ENCODE data around the gene ASB1.

ASB1 gene

DNA sequence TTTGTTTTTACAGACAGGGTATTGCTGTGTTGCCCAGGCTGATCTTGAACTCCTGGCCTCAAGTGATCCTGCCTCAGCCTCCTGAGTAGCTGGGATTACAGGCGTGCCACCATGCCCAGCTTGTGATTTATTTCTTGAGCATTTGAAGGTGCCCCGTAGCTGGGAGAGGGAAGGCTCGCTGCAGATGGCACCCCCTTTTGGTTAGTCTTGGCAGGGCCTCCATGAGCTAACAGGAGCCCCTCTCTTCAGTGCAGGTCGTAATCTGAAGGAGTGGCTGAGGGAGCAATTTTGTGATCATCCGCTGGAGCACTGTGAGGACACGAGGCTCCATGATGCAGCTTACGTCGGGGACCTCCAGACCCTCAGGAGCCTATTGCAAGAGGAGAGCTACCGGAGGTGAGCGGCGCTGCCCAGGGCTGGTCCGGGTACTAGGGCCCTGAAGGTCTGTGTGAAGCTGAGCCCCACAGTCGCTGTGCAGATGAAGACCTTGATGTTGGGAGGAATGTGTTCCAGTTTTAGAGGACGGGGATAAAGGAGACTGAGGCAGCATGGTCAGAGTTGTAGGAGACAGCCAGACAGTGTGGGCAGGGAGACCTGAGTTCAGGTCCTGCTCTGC lies 6.7 kb downstream of the ASB1 start:
- Histone ChIP-seq H3K27ac (ENCODE audit: low read depth, low read length) (no peak overlapping the region), H3K4me3 (ENCODE audit: low read depth in 1 of 2, low read length in 2 of 2) (no peak overlapping the region), H3K9me3 (ENCODE audit: control insufficient read depth in 1 of 2, low read length in 2 of 2) (no peaks in the 10 kb centered on the region), H3K36me3 (ENCODE audit: control insufficient read depth in 1 of 2, insufficient read depth in 2 of 2, low read length in 2 of 2) (peaks cover 22 to 46% of the 10 kb centered on the region in 2 donors), H3K4me1 (ENCODE audit: control insufficient read depth in 1 of 2, insufficient read depth in 2 of 2, low read length in 2 of 2) (peaks cover under 1 to 2% of the 10 kb centered on the region in 2 donors), H3K9ac (ENCODE audit: low read depth in 1 of 2, low read length in 2 of 2) (no peak overlapping the region), H3K27me3 (ENCODE audit: control insufficient read depth in 1 of 2, insufficient read depth in 2 of 2, low read length in 2 of 2) (no peaks in the 10 kb centered on the region)

DNA sequence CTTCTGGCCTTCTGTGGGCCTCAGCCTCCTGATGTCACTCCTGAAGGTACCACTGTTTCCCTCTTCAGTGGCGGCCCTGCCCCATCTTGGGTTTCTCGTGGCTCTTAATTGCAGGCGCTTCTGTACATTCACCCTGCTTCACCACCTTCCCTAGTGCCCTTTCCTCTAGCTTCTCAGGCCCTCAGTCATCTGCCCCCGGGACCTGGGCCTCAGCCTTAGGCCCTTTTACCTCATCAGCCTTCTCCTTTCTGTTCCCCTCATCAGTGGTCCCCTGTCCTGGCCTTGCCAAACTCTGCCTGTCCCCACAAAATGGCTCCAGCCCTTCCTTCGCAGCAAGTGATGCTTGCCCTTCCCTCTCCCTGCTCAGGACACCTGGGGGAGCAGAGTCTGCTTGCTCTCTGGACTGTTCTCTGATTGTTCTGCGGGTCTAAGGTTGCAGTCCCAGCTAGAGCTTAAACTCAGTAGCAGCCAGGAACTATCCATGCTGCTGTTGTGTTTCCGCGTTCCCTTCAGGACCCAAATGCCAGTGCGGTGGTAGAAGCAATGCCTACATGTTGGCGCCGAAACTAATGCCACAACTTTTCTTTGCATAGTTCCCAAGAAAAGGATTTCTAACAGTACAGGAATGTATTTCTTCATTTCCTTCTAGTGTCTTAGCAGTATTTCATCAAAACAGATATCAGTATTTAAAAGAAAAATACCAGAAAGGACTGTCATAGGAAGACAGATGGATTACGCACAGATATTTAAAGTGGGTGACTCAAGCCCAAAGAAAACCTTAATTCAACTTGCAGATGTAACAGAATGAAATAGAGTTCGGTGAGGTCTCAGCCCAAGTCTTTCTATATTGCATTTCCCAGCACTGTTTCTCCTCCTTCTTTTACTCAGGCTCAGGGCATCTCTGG lies 7.5 kb downstream of the ASB1 start:
- Histone ChIP-seq H3K9me3 (ENCODE audit: control insufficient read depth in 1 of 2, low read length in 2 of 2) (no peaks in the 10 kb centered on the region), H3K27ac (ENCODE audit: low read depth, low read length) (no peak overlapping the region)

DNA sequence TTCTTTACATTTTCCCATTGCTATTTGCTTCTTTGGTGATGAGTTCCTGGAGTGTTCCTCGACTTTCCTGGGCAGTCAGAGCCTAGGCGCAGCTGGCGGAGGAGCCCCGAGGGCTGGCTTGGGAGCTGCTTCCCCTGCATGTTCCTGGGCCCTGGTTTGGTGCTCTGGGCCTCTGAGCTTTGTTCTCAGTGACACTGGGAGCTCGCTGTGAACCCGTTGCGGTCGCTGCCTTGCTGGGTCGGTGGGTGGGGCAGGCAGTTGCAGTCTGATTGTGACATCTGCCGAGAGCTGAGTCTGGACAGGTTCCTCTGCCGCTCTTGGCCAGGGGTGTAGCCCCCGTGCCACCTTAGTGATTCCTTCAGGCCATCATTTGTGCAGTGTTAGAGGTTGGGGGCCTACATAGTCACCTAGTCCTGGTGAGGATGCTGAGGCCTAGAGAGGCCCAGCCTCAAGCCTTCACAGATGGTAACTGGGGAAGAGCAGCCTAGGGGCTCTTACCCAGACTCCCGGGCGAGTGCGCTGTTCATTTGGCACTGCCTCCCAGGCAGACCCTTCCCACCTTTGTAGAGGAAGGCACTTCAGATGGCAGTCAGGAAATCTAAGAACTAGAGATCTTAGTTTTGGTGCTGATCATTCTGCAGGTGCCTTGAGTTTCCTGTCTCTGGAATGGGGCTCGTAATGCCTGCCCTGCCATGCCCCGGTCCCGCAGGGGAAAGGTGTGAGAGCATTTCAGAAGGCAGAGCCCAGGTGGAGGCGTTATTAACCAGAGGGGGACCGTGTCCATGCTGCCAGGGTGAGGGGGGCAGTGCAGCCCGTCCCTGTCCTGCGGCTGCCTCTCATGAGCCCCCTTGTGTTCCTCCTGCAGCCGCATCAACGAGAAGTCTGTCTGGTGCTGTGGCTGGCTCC lies 8.4 kb downstream of the ASB1 start:
- no peaks in the 10 kb centered on the region for H3K27me3 ChIP-seq (ENCODE audit: control insufficient read depth in 1 of 2, insufficient read depth in 2 of 2, low read length in 2 of 2)
- no peak overlapping the region for H3K27ac ChIP-seq (ENCODE audit: low read depth, low read length)
- peaks cover 2 to 4% of the 10 kb centered on the region in 2 donors for H3K4me1 ChIP-seq (ENCODE audit: control insufficient read depth in 1 of 2, insufficient read depth in 2 of 2, low read length in 2 of 2)
- peaks cover 22 to 58% of the 10 kb centered on the region in 2 donors for H3K36me3 ChIP-seq (ENCODE audit: control insufficient read depth in 1 of 2, insufficient read depth in 2 of 2, low read length in 2 of 2)
- no peak overlapping the region for H3K9ac ChIP-seq (ENCODE audit: low read depth in 1 of 2, low read length in 2 of 2)
- no peak overlapping the region for H3K4me3 ChIP-seq (ENCODE audit: low read depth in 1 of 2, low read length in 2 of 2)
- no peaks in the 10 kb centered on the region for H3K9me3 ChIP-seq (ENCODE audit: control insufficient read depth in 1 of 2, low read length in 2 of 2)

More for the DNA sequence above, 7.5 kb downstream of the ASB1 start:
- Histone ChIP-seq H3K27me3 (ENCODE audit: control insufficient read depth in 1 of 2, insufficient read depth in 2 of 2, low read length in 2 of 2) (no peaks in the 10 kb centered on the region), H3K4me1 (ENCODE audit: control insufficient read depth in 1 of 2, insufficient read depth in 2 of 2, low read length in 2 of 2) (no peaks in the 10 kb centered on the region), H3K4me3 (ENCODE audit: low read depth in 1 of 2, low read length in 2 of 2) (no peak overlapping the region), H3K36me3 (ENCODE audit: control insufficient read depth in 1 of 2, insufficient read depth in 2 of 2, low read length in 2 of 2) (peaks cover 22 to 53% of the 10 kb centered on the region in 2 donors), H3K9ac (ENCODE audit: low read depth in 1 of 2, low read length in 2 of 2) (no peak overlapping the region)

DNA sequence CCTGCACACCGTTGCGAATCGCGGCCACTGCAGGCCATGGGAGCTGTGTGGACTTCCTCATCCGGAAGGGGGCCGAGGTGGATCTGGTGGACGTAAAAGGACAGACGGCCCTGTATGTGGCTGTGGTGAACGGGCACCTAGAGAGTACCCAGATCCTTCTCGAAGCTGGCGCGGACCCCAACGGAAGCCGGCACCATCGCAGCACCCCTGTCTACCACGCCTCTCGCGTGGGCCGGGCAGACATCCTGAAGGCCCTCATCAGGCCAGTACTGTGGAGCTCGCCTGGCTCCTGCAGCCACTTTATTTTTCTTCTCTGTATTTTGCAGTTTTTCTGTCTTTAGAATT lies 9.0 kb downstream of the ASB1 start:
- Histone ChIP-seq H3K4me1 (ENCODE audit: control insufficient read depth in 1 of 2, insufficient read depth in 2 of 2, low read length in 2 of 2) (peaks cover 2 to 4% of the 10 kb centered on the region in 2 donors), H3K27ac (ENCODE audit: low read depth, low read length) (no peak overlapping the region), H3K9me3 (ENCODE audit: control insufficient read depth in 1 of 2, low read length in 2 of 2) (no peaks in the 10 kb centered on the region), H3K4me3 (ENCODE audit: low read depth in 1 of 2, low read length in 2 of 2) (no peak overlapping the region), H3K27me3 (ENCODE audit: control insufficient read depth in 1 of 2, insufficient read depth in 2 of 2, low read length in 2 of 2) (no peaks in the 10 kb centered on the region), H3K9ac (ENCODE audit: low read depth in 1 of 2, low read length in 2 of 2) (no peak overlapping the region), H3K36me3 (ENCODE audit: control insufficient read depth in 1 of 2, insufficient read depth in 2 of 2, low read length in 2 of 2) (peaks cover 17 to 55% of the 10 kb centered on the region in 2 donors)

DNA sequence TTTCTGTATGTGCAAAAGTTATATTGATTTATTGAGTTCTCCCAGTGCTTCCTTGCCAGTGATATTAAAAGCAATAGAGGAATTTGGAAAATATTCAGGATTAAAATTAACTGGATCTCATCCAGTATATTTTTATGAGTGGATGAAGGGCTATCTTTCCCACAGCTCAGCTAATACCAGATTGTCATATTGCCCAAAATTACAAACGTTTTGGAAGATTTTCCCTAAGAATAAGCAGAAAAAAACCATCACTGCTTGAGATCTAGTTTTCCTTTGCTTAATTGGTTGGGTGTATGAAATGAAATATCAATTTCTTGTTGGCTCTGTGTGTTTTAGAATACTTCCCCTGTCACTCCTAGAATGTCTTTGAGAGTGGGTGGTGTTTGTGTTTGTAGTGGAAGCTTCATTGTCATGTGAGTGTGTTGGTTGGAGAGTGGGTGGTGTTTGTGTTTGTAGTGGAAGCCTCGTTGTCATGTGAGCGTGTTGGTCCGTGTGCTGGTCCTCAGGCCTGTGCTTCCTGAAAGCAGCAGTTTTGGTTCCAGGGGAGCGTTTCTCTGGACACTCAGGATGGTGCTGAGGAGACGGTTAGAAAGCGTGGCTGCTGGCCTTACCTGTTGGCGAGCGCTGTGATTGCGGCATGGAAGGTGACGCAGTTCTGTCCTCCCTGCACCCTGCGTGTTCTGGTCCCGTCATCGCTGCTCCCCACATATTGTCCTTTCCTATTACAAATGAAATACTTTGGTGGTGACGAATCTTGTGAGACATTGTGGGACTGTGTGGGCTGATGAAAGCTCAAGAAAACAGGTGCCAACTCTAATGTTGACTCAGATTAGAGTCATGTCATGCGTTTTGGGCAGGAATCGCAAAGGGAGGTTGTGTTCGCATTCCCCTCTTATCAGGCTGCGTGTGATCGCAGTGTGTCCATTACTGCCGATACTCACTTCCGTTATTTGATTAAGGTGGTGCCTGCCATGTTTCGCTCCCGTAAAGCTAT lies 12.4 kb downstream of the ASB1 start:
- Histone ChIP-seq H3K9ac (ENCODE audit: low read depth in 1 of 2, low read length in 2 of 2) (no peak overlapping the region), H3K36me3 (ENCODE audit: control insufficient read depth in 1 of 2, insufficient read depth in 2 of 2, low read length in 2 of 2) (peaks cover 10 to 44% of the 10 kb centered on the region in 2 donors), H3K27me3 (ENCODE audit: control insufficient read depth in 1 of 2, insufficient read depth in 2 of 2, low read length in 2 of 2) (no peaks in the 10 kb centered on the region), H3K9me3 (ENCODE audit: control insufficient read depth in 1 of 2, low read length in 2 of 2) (no peaks in the 10 kb centered on the region), H3K4me1 (ENCODE audit: control insufficient read depth in 1 of 2, insufficient read depth in 2 of 2, low read length in 2 of 2) (peaks cover 7 to 10% of the 10 kb centered on the region in 2 donors), H3K4me3 (ENCODE audit: low read depth in 1 of 2, low read length in 2 of 2) (no peak overlapping the region), H3K27ac (ENCODE audit: low read depth, low read length) (no peak overlapping the region)

DNA sequence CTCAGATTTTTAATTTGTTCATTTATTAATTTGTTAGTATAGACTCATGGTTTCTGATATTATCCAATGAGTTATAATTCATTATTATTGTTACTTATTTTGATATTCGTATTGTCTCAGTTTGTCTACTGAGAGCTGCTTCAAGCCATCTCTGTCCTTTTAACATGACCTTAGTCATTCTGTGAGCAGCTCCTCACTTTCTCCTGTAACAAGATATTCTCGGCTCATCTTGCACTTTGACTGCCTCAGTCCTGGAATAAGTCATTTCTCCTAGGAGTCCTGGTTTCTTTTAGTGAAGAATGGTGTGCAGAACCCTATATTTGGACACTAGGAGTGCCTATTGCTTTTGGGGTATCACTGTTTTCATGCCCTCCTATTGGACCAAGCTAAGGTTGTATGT lies 13.2 kb downstream of the ASB1 start:
- Histone ChIP-seq H3K4me3 (ENCODE audit: low read depth in 1 of 2, low read length in 2 of 2) (no peak overlapping the region), H3K27ac (ENCODE audit: low read depth, low read length) (no peak overlapping the region), H3K9me3 (ENCODE audit: control insufficient read depth in 1 of 2, low read length in 2 of 2) (no peaks in the 10 kb centered on the region), H3K36me3 (ENCODE audit: control insufficient read depth in 1 of 2, insufficient read depth in 2 of 2, low read length in 2 of 2) (peaks cover 12 to 44% of the 10 kb centered on the region in 2 donors), H3K9ac (ENCODE audit: low read depth in 1 of 2, low read length in 2 of 2) (no peak overlapping the region), H3K27me3 (ENCODE audit: control insufficient read depth in 1 of 2, insufficient read depth in 2 of 2, low read length in 2 of 2) (no peaks in the 10 kb centered on the region), H3K4me1 (ENCODE audit: control insufficient read depth in 1 of 2, insufficient read depth in 2 of 2, low read length in 2 of 2) (peaks cover 7 to 10% of the 10 kb centered on the region in 2 donors)

DNA sequence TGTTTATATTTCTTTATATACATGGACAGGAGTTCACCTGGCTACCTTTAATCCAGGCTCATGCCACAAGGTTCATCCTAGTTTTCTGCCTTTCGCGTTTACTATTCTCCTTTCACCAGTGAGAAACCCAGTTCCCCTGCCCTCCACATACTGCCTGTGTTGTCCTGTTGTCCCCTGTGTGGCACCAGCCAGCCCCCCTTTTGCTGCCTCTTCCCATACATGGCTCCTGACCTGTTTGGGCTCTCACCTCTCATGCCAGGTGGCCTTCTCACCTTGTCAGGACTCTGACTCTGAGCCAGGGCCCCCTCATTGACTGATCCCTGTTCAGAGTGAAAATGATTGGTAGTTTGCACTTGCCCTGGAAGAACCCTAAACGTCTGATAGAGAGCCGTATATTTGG lies 13.6 kb downstream of the ASB1 start:
- Histone ChIP-seq H3K27ac (ENCODE audit: low read depth, low read length) (no peak overlapping the region), H3K4me1 (ENCODE audit: control insufficient read depth in 1 of 2, insufficient read depth in 2 of 2, low read length in 2 of 2) (peaks cover 7 to 10% of the 10 kb centered on the region in 2 donors), H3K4me3 (ENCODE audit: low read depth in 1 of 2, low read length in 2 of 2) (no peak overlapping the region), H3K9me3 (ENCODE audit: control insufficient read depth in 1 of 2, low read length in 2 of 2) (no peaks in the 10 kb centered on the region), H3K36me3 (ENCODE audit: control insufficient read depth in 1 of 2, insufficient read depth in 2 of 2, low read length in 2 of 2) (peaks cover 13 to 42% of the 10 kb centered on the region in 2 donors), H3K9ac (ENCODE audit: low read depth in 1 of 2, low read length in 2 of 2) (no peak overlapping the region), H3K27me3 (ENCODE audit: control insufficient read depth in 1 of 2, insufficient read depth in 2 of 2, low read length in 2 of 2) (no peaks in the 10 kb centered on the region)

DNA sequence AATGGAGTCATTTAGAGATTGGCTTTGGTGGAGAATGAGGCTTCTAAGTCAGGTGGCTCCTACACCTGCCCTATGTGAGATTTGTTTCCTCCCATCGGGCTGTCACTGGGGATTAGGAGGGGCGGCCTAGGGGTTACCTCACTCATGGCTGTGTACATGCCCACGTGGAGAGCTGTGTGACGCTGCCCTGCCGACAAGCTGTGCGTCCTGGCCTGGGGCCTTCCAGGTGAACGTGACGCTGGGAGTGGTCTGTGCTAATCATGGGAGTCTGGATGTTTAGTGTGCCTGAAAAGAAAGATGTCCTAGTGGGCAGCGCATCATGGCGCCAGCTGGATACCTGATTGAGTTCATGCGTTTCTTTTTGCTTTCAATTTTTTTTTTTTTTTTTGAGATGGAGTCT lies 14.0 kb downstream of the ASB1 start:
- Histone ChIP-seq H3K4me3 (ENCODE audit: low read depth in 1 of 2, low read length in 2 of 2) (no peak overlapping the region), H3K36me3 (ENCODE audit: control insufficient read depth in 1 of 2, insufficient read depth in 2 of 2, low read length in 2 of 2) (peaks cover 14 to 42% of the 10 kb centered on the region in 2 donors), H3K27ac (ENCODE audit: low read depth, low read length) (no peak overlapping the region), H3K9me3 (ENCODE audit: control insufficient read depth in 1 of 2, low read length in 2 of 2) (no peaks in the 10 kb centered on the region), H3K9ac (ENCODE audit: low read depth in 1 of 2, low read length in 2 of 2) (no peak overlapping the region), H3K4me1 (ENCODE audit: control insufficient read depth in 1 of 2, insufficient read depth in 2 of 2, low read length in 2 of 2) (peaks cover 7 to 10% of the 10 kb centered on the region in 2 donors), H3K27me3 (ENCODE audit: control insufficient read depth in 1 of 2, insufficient read depth in 2 of 2, low read length in 2 of 2) (no peaks in the 10 kb centered on the region)
